IMR-90 (cell line): ENCODE measurements around the gene AMOTL2.

ENCODE experiments used
- BHLHE40 ChIP-seq: fragments of 150-350 bp; IDR thresholded peaks from 2 replicates; pipeline ENCODE4 v1.6.1; 2016; ENCODE audit warnings: mild to moderate bottlenecking, low read depth, low read length
- CEBPB ChIP-seq: IDR thresholded peaks from 2 replicates; pipeline ENCODE4 v1.6.1; 2012; ENCODE audit warnings: low read depth, low read length, improper control_type of control experiment
- MAFK ChIP-seq: IDR thresholded peaks from 2 replicates; pipeline ENCODE4 v1.6.1; 2012; ENCODE audit warnings: low read depth, low read length, improper control_type of control experiment
- MAZ ChIP-seq: IDR thresholded peaks from 2 replicates; pipeline ENCODE4 v1.6.1; 2012; ENCODE audit warnings: low read depth, mild to moderate bottlenecking, low read length, improper control_type of control experiment, moderate library complexity, borderline replicate concordance
- POLR2A ChIP-seq: IDR thresholded peaks from 2 replicates; pipeline ENCODE4 v1.6.1; 2012; ENCODE audit warnings: mild to moderate bottlenecking, low read depth, low read length
- RAD21 ChIP-seq: IDR thresholded peaks from 2 replicates; pipeline ENCODE4 v1.6.1; 2012; ENCODE audit warnings: low read length, improper control_type of control experiment
- RCOR1 ChIP-seq: IDR thresholded peaks from 2 replicates; pipeline ENCODE4 v1.6.1; 2012; ENCODE audit warnings: mild to moderate bottlenecking, low read length, improper control_type of control experiment; ENCODE audit not compliant: insufficient replicate concordance
- TF ChIP-seq, protein P1 (sequence below): conservative IDR thresholded peaks from 2 replicates; pipeline ENCODE4 v1.5.1; 2012; ENCODE audit warnings: mild to moderate bottlenecking, low read depth, low read length, improper control_type of control experiment
- TF ChIP-seq, protein P2 (sequence below): fragments of 150-350 bp; IDR thresholded peaks from 2 replicates; pipeline ENCODE4 v1.6.1; 2017; ENCODE audit warnings: mild to moderate bottlenecking, antibody characterized with exemption, low read length, low read depth
- TF ChIP-seq, protein P3 (sequence below): fragments of 150-350 bp; IDR thresholded peaks from 2 replicates; pipeline ENCODE4 v1.6.1; 2016; ENCODE audit warnings: low read depth, mild to moderate bottlenecking, low read length, moderate library complexity, borderline replicate concordance

DNA sequence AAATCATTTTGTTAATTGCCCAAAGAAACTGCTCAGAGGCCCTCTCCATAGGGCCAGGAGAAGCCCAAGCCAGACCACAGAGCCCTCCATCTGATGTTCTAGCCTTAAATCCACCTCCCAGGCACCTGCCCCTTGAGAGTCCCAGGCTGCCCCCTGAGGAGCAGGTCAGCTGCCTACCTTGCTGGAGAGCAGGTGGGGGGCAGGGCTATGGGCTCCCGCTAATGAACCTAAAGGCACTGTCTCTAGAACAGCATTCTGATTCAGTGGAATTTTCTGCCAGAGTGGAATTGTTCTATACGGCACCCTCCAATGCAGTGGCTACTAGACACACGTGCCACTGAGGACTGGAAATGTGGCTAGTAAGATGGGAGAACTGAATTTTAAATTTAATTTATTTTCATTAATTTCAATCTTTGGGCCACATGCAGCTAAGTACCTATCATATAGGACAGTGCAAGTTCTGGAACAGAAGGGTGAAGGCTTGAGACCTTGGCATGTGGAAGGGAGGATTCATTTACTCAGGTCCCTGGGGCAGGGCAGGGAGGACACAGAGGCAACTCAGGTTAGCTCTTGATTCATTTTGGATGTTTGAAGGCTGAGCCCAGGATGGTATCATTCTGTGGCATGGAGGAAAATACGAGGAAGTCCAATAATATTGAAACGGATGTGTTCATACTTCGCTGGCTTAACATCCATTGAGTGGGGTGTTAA lies 11.4 kb downstream of the AMOTL2 start:
- TF ChIP-seq, protein P1, sequence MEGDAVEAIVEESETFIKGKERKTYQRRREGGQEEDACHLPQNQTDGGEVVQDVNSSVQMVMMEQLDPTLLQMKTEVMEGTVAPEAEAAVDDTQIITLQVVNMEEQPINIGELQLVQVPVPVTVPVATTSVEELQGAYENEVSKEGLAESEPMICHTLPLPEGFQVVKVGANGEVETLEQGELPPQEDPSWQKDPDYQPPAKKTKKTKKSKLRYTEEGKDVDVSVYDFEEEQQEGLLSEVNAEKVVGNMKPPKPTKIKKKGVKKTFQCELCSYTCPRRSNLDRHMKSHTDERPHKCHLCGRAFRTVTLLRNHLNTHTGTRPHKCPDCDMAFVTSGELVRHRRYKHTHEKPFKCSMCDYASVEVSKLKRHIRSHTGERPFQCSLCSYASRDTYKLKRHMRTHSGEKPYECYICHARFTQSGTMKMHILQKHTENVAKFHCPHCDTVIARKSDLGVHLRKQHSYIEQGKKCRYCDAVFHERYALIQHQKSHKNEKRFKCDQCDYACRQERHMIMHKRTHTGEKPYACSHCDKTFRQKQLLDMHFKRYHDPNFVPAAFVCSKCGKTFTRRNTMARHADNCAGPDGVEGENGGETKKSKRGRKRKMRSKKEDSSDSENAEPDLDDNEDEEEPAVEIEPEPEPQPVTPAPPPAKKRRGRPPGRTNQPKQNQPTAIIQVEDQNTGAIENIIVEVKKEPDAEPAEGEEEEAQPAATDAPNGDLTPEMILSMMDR = no peak
- no peak for TF ChIP-seq POLR2A
- TF ChIP-seq RCOR1 = no peak
- no peak for TF ChIP-seq BHLHE40
- TF ChIP-seq CEBPB = no peak
- TF ChIP-seq, protein P2, sequence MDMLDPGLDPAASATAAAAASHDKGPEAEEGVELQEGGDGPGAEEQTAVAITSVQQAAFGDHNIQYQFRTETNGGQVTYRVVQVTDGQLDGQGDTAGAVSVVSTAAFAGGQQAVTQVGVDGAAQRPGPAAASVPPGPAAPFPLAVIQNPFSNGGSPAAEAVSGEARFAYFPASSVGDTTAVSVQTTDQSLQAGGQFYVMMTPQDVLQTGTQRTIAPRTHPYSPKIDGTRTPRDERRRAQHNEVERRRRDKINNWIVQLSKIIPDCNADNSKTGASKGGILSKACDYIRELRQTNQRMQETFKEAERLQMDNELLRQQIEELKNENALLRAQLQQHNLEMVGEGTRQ = no peak
- no peak for TF ChIP-seq RAD21
- no peak for TF ChIP-seq MAFK
- no peak for TF ChIP-seq MAZ
- TF ChIP-seq, protein P3, sequence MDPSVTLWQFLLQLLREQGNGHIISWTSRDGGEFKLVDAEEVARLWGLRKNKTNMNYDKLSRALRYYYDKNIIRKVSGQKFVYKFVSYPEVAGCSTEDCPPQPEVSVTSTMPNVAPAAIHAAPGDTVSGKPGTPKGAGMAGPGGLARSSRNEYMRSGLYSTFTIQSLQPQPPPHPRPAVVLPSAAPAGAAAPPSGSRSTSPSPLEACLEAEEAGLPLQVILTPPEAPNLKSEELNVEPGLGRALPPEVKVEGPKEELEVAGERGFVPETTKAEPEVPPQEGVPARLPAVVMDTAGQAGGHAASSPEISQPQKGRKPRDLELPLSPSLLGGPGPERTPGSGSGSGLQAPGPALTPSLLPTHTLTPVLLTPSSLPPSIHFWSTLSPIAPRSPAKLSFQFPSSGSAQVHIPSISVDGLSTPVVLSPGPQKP = no peak
